Measurements from ENCODE around the gene ARMC7.

DNA sequence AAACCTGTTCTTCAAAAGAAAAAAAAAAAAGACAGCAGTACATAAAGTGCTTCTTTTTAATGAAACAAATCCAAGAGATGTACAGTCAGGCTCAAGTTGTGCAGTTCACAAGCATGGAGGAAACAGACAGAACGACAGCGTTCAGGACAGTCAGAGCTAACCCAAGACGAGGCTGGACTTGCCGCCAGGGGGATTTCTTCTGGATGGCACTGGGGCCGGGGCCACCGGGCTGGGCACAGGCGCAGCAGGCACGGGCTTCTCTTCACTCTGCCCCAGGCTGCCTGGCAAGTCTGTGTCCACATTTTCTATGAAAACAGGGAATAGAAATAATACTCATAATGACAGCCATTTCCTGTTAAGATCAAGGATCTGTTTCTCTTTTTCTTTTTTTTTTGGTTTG is 26.2 kb downstream of the ARMC7 start:
- TF ChIP-seq YY1 (IDR thresholded peaks at IDR 0.05; ENCODE audit: insufficient read depth, insufficient read length) = no peak
- TF ChIP-seq SUZ12 (IDR thresholded peaks at IDR 0.05; ENCODE audit: extremely low read depth, insufficient read depth, insufficient read length) = no peak
- TF ChIP-seq ZNF274 (IDR thresholded peaks at IDR 0.05; ENCODE audit: low read depth, low read length) = no peak

Data from NT2/D1 (cell line).